Ecto neural progenitor cell (in vitro differentiated cells): ENCODE measurements around the gene KDM4D.
"Not testable (repeated sequence)": the region's sequence is repeated elsewhere in the genome, so short reads cannot be mapped to it uniquely, and the experiment has no call there.

Source experiments
- DNase-seq: peaks from one replicate; pipeline ENCODE4 v3.0.0-alpha.2; 2018; ENCODE audit warnings: low spot score

KDM4D gene

GRCh38 chr11:95035316-95035715 lies 61.8 kb downstream of the KDM4D start:
- DNase-seq, result no peak

DNA sequence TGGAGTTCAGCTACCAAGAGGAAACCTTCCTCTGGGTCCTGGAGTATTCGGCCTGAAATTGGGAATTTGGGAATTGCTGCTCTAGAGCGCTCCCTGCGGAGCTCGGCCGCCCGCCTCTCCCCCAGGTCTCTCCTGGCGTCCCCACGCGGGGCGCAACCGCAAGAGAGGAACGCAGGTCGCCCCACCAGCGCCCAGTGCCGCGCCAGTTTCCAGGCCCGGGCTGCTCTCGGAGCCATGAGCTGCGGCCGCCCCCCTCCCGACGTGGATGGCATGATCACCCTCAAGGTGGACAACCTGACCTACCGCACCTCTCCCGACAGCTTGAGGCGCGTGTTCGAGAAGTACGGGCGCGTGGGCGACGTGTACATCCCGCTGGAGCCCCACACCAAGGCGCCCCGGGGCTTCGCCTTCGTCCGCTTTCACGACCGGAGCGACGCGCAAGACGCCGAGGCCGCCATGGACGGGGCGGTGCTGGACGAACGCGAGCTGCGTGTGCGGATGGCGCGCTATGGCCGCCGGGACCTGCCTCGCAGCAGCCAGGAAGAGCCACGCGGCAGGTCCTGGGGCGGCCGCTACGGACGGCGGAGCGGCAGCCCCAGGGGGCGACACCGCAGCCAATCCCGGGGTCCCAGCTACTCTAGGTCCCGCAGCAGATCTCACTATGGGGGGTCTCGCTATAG lies 64.0 kb downstream of the KDM4D start:
- not testable (repeated sequence) for DNase-seq

GRCh38 chr11:95042239-95042638 lies 68.7 kb downstream of the KDM4D start:
- DNase-seq, result no peak

DNA sequence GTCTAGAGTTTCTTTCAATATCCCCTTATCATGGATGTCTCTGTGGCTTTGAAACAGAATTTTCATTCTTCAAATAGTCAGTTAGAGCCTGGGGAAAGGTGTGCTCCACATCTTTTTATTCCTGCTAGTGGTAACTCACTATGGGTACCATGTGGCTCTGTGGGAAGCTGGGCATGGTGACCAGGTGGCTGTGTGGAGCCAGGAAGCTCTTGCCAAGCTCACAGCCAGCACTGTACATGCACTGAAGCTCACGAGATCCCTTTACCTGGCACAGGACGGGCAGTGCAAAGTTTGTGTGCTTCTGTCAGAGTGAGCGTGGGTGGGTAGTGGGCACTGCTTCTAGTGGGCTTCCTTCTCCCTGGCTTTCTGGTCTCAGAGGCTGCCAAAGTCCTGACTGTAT lies 69.4 kb downstream of the KDM4D start:
- DNase-seq, result no peak

GRCh38 chr11:95044010-95044409 lies 70.5 kb downstream of the KDM4D start:
- no peak for DNase-seq

DNA sequence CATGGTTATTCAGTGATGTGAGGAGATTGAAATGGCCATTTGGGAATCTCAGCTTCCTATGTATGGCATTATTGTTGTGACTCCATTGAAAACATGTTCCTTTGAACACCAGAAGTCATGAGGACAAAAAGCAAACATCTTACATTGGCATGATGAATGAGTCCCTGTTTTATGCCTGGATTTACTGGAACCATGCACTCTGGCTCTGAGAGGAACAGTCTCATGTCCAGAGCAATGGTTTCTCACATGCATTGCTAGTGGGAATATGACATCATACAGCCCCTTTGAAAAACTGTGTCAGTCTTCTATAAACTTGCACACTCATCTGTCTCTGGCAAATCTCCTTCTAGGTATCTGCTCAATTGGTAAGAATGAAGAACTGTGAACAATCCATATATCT lies 72.3 kb downstream of the KDM4D start:
- DNase-seq, result no peak
